Stimulated activated CD8-positive, alpha-beta memory T cell treated with anti-CD3 and anti-CD28 coated beads, Interleukin-12 subunit alpha, Interleukin-12 subunit beta, amount 100 ng/mL, for 4 hours (primary cell): ENCODE measurements around the gene ATG10.
"Not testable (repeated sequence)": the region's sequence is repeated elsewhere in the genome, so short reads cannot be mapped to it uniquely, and the experiment has no call there.

Experiments used
- DNase-seq: peaks from one replicate; pipeline ENCODE4 v3.0.0-alpha.2; 2020; ENCODE audit warnings: low read depth

ATG10 gene

DNA sequence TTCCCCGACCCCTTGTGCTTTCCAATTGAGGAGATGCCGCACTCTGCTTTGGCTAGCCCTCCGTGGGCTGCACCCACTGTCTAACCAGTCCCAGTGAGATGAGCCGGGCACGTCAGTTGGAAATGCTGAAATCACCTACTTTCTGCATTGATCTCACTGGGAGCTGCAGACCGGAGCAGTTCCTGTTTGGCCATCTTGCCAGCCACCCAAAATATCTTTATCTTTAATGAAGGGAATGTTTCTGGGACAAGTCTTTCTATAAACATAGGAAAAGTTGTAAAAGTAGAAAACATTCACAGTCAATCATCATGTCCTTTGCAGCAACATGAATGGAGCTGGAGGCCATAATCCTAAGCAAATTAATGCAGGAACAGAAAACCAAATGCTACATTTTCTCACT is 158.8 kb downstream of the ATG10 start:
- no peak for DNase-seq

- DNase-seq: no peak
Measured at GRCh38 chr5:82137205-82137604, 165.4 kb downstream of the ATG10 start.

DNA sequence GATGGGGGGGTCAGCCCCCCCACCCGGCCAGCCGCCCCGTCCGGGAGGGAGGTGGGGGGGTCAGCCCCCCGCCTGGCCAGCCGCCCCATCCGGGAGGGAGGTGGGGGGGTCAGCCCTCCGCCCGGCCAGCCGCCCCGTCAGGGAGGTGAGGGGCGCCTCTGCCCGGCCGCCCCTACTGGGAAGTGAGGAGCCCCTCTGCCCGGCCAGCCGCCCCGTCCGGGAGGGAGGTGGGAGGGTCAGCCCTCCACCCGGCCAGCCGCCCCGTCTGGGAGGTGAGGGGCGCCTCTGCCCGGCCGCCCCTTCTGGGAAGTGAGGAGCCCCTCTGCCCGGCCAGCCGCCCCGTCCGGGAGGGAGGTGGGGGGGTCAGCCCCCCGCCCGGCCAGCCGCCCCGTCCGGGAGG is 168.0 kb downstream of the ATG10 start:
- not testable (repeated sequence) for DNase-seq

DNA sequence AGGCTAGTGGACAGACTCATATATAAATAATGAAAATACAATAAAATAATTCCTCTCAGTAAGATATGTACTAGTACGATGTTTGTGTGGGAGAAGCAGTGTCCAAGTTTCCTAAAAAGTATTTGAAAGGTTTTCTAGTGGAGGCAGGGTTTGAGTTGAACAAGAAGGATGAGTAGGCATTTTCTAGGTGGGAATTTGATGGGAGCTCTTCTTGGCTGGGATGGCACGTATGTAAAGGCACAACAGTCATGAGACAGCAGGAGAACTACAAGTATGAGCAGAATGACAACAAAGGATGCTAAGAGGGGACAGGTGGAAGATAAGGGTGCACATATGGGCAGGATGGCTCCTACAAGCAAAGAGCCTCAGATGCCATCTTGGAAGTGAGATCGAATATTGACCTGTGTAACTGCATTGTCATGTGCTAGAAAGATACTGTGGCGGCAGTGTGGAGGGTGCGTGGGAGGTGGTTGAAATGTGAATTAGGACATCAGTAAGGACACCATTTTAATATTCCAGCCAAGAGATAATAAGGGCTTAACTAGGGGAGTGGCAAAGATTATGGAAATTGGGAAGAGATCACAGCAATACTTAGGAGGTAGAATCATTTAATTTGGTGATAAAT is 170.5 kb downstream of the ATG10 start:
- no peak for DNase-seq

DNA sequence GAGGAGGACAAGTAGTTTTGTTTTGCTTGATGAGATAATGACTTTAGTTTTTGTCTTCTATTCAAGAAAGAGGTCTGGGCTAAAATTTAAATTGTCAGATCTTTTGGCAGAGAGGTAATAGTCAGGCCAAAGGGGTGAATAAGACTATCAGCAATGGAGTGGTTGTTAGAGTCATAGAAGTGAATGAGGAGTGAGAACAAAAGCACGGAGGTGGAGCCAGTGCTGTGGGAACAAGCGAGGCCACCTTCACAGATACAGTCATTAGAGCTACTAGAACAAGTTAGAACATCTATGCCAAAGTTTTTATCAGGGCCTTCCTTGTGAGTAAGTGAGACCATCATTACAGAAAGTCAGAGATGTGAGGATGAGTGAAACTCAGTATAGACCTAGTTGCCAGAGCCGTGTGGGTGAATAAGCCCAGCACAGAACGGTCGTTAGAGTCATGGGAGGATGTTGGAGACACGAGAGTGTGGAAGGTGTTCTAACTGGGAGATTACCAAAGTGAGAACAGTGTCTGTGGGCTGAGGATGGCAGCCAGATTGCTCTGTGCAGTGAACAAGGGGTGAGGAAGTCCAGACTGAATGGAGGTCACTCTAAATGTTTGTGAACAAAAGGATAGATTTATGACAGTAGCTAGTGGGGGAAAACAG is 171.2 kb downstream of the ATG10 start:
- DNase-seq: no peak

DNA sequence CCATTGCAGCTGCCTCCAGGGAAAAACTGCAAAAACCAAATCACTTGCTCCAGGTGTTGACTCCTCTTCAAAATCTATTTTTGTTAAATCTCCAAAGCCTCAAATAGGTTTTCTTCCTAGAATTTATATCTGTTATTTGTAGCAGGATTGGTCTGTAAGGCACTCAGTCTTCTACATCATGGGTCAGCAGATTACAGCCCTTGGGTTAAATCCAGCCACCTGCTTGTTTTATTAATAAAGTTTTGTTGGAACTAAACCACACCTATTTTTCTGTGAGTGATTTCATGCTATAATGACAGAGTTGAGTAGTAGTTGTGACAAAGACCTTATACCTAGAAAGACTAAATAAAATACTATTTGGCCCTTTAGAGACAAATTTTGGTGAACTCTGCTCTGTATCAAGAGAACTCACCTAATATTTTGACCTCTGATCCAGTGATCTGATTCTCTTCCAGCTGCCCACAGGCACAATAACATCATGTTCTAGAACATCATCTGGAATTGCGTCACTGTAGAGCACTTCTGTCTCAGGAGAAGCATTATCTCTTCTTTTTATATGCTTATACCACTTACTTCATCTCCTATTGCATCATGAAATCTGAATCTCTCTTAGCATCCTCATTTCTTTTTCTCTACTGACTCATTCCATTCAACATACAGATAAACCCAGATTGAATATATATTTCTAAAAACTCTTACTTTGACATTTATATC is 176.2 kb downstream of the ATG10 start:
- no peak for DNase-seq

- DNase-seq: no peak
Measured at GRCh38 chr5:82149434-82149833, 177.6 kb downstream of the ATG10 start.

GRCh38 chr5:82150559-82150958 is 178.7 kb downstream of the ATG10 start:
- DNase-seq: no peak

- no peak for DNase-seq
Measured at GRCh38 chr5:82151204-82151603, 179.4 kb downstream of the ATG10 start.

DNA sequence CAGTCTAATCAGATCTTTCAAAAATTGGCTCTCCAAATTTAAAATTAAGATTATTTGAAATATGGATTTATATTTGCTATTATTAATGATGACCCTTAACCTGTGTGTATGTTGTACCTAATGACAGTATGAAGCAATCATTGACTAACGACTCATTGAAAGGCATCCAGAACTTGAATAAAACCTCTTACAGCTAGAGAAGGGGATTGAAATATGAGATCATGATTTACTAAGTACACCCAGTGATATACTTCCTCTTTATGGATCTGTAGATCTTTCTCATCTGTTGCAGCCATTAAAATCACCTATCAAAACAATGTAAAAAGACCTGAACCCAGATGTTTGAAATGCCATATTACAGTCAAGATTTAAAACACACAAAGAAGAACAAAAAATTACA is 179.8 kb downstream of the ATG10 start:
- no peak for DNase-seq

- DNase-seq: no peak
Measured at GRCh38 chr5:82152978-82153481, 181.2 kb downstream of the ATG10 start.

DNA sequence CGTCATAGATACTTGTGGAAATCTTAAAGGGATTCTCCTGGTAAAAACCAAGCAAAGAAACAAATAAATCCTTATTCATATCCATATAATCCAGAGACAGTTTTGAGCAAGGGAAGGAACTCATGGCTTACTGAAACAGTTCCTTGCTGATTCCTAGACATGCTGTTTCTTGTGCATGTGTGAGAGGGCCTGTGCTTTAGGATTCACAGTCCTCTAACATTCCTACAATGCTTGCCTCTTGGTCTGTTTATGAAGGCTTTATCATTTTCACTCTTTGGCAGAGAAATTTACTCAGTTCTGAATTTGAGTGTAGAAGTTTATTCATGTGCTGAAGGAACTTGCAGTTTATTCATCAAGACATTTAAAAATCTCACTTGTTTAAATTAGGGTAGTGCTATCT is 183.0 kb downstream of the ATG10 start:
- DNase-seq: no peak

GRCh38 chr5:82155305-82155704 is 183.5 kb downstream of the ATG10 start:
- no peak for DNase-seq

GRCh38 chr5:82156874-82157273 is 185.1 kb downstream of the ATG10 start:
- no peak for DNase-seq

DNA sequence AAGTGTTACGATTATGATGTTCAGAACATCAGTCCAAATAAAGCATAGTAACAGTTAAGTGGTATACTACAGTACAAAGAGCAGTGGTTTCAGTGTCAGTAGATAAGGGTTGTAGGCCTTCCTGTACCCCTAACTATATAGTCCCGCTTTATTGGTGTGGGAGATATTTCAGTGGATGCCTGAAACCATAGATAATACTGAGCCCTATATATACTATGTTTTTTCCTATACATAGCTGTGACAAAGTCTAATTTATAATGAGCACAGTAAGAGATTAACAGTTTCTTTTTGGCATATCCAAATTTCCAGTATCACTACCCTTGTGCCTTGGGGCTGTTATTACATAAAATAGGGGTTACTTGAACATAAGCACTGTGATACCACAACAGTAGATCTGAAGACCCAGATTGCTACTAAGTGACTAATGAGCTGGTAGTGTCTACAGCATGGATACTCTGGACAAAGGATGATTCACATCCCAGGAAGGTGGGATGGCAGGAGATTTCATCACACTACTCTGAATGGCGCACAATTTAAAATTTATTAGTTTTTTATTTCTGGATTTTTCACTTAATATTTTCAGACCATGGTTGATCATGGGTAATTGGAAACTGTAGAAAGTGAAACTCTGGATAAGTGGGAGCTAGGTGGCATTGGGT is 187.1 kb downstream of the ATG10 start:
- DNase-seq: no peak

DNA sequence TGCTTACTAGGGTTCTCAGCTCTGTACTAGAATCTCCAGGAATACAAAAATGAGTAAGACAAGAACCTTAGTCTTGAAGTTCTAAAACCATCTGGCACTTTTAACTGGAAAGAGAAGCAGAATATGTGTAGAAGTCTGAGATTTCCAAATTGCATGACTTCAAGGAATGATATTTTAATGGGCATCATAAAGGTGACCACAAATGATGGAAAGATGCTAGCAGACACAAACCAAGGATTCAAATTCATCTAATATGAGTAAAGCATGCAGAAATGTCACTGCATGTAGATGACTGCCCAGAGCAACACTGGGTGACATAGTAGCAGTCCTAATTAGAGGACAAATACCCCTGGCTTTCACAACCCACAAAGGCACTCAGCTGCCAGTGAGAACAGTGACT is 189.1 kb downstream of the ATG10 start:
- DNase-seq: no peak

GRCh38 chr5:82162573-82162972 is 190.8 kb downstream of the ATG10 start:
- no peak for DNase-seq

DNA sequence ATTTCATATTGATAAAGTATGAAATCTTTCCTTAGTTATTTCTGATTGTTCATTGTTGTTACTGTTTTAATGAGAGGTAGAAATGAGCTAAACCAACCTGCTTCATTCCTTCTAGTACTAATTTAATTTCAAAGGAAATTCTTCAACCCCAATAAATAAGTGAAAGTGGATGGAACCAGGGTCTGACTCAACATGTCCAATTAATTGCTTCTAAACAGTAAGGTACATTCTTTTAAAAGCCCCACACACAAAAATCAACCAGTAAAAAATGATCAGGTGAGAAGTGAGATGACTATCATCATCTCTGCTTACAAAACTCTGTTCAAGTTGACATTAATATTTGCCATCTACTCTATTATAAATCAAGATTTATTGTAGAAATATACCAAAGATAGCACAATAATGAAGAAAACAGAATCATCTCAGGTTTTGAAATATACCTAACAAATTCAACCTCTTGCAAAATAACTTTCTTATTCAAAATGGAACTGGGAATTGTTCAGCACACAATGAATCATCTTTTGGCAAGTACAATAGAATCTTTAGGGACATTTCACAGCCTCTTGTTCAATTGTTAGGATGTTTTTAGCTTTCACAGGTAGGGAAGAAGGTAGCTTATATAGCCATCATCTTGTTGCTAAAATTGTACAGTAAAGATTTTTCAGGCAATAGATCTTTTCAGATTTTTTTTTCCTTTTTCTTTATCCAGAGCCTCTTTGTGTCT is 191.8 kb downstream of the ATG10 start:
- no peak for DNase-seq

GRCh38 chr5:82164176-82164976 is 192.6 kb downstream of the ATG10 start:
- DNase-seq: no peak

- no peak for DNase-seq
Measured at GRCh38 chr5:82164977-82165713, 193.3 kb downstream of the ATG10 start.
